Activated T-helper 1 cell treated with anti-CD3 and anti-CD28 coated beads, Interleukin-2, amount 50 U/mL, for 16 hours (primary cell): Measurements from ENCODE around the gene SLC52A3.

ENCODE experiments used
- DNase-seq, 2 donors: peaks; one replicate each; pipeline ENCODE4 v3.0.0-alpha.2; 2020; ENCODE audit warnings: low read depth in 1 of 2, low spot score in 1 of 2

The SLC52A3 gene

GRCh38 chr20:766906-767305, 1.4 kb downstream of the SLC52A3 start:
- no peak for DNase-seq

GRCh38 chr20:764255-764654, 4.0 kb downstream of the SLC52A3 start:
- DNase-seq = no peak

DNA sequence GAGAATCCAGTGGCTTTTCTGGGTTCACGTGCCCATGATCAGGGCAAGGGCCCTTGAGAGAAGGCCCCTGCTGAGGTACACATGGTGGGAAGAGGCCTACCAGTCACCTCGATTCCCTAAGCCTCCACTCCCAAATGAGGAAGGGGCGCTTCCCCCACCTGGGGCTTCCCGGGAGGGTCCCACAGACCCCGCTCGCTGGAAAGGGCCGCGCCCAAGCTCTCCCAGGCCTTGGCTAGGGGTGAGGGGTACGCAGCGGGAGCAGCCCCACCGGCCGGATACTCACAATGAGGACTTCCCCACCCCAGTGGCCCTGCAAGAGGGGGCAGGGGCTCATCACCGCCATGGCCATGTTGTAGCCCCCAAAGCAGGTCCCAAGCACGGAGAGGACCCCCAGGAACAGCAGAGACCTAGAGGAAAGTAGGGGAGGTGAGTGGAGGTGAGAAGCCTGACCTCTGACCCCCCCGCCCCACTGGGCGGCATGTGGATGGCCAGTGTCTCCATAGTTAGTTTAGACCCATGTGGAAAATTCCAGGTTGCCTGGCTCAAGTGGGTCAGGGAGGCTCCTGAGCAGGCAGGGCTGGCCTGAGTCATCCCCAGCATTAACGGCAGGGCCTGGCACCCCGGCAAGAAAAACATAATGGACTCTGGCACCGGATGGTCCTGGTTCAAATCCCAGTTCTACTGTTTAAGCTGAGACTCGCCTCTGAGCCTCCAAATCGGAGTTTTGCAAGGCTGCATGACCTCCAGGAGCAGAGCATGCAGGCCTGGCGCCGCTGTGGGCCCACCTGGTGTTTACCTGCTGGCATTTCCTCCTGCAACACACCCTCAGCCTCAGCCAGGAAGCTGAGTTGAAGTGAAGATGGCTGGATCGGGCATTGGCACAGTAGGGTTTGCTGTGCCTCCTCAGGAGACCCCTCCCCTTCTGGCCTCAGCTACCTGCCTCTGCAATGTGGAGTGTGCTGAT, 6.6 kb downstream of the SLC52A3 start:
- DNase-seq = no peak

- no peak for DNase-seq
Observed at GRCh38 chr20:760751-761417, 7.4 kb downstream of the SLC52A3 start.

DNA sequence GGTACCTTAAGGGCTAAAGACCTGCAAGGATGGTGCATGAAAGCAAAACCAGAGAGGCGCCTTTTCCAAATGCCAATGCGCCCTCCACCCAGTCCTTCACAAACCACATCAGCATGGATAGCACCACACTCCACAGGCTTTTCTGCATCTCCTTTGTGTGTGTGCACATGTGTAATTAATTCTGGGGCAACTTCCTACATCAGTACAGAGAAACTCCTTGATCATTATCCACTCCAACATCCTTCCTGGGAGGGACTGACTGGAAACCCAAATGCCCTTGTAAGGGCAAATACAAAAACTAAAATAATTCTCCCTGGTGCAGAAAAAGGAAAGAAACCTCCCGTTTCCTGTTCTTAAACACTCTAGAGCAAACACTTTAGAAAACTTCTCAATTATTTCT, 10.8 kb downstream of the SLC52A3 start:
- no peak for DNase-seq

GRCh38 chr20:755941-756340, 12.4 kb downstream of the SLC52A3 start:
- no peak for DNase-seq

DNA sequence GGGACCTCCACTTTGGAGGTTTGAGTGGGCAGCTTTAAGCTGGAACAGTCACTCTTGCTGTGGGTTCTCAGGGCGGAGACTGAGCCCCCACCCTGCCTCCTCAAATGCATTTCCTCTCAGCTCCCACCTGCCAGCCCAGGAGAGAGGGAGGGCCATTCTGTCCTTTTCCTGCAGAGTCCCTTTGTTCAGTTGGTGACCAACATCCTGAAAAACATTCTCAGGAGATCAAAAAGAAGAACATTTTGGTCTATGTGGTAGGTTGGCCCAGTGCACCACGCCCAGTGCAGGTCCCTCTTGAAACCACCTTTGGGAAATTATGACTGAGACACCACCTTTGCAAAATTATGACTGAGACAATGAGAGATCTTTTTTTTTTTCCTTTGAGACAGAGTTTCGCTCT, 13.4 kb downstream of the SLC52A3 start:
- DNase-seq = no peak

DNA sequence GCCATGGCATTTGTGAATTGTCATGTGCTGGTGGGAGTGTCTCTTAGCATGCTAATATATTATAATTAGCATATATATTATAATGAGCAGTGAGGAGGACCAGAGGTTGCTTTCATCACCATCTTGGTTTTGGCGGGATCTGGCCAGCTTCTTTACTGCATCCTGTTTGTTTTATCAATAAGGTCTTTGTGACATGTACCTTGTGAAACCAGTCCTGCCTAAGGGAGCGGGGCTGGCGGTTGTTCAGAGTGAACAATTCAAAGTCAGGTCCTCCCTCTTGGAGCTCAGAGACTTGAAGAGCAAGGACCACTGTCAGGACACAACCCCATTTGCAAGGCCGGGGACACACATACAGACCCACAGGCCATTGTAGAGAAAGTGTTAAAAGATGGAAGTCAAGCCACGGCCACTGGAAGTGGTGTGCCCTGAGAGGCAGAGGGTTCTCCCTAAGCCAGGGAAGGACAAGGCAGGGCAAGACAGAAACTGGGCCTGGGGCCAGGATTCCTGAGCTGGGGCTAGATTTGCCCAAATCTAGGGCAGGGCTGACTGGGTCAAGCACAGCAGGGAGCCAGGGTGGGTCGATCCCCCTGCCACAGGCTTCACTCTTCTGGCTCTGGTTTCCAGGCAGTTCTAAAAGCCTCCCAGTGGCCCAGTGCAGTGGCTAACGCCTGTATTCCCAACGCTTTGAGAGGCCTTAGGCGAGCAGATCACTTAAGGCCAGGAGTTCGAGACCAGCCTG, 14.2 kb downstream of the SLC52A3 start:
- no peak for DNase-seq

- DNase-seq = no peak
Observed at GRCh38 chr20:753136-753535, 15.2 kb downstream of the SLC52A3 start.

GRCh38 chr20:752291-752690, 16.0 kb downstream of the SLC52A3 start:
- no peak for DNase-seq

- no peak for DNase-seq
Observed at GRCh38 chr20:751761-752160, 16.5 kb downstream of the SLC52A3 start.

DNA sequence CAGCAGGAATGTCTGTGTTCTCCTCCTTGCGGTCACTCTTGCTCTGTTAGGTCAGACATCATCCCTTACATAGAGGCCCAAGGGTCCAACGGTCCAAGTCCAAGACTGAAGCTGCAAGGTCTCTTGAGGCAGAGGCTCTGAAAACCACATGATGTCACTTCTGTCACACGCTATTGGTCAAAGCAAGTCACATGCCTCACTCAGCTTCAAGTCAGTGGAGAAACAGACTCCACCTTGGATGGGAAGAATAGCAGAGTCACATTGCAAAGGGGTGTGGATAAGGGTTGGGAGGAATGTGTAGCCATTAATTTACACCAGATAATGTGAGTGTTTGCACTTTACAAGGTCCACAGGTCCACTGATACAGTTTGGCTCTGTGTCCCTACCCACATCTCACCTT, 17.5 kb downstream of the SLC52A3 start:
- DNase-seq = no peak

DNA sequence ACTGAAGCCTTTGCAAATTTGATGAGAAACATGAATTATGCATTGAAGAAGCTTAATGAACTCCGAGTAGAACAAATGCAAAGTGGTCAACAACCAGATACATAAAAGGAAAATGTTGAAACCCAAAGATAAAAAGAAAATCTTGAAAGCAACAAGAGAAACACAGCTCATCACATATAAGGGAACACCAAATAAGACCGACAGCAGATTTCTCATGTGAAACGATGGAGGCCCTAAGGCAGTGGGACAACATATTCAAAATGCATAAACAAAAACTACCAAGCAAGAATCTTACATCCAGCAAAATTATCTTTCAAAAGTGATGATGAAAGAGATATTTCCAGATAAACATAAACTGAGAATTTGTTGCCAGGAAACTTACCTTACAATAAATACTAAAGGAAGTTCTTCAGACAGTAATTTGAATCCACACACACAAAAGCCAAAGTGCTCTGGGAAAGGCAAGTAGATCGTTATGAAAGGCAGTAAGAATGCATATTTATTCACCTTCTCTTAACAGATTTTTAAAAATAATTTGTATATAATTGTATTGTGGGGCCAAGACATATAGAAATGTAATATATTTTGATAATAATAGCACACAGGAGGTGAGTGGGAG, 22.5 kb downstream of the SLC52A3 start:
- DNase-seq = no peak

DNA sequence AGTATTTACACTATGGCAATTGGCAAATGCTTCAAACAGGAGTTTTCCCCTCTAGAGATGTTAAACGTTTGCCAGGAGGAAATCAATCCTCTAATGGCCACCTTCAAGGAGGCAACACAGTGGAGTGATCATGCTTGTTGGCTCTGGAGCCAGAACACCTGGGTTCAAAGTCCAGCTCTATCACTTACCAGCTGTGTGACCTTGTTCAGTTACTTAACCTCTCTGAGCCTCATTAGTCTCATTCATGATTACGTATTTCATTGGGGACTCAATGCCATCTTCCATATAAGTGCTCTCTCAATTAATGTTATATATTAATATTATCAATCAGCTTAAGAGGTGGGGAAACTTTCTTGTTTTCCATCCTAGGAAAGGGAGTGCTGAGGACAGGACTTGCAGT, 26.1 kb downstream of the SLC52A3 start:
- no peak for DNase-seq

DNA sequence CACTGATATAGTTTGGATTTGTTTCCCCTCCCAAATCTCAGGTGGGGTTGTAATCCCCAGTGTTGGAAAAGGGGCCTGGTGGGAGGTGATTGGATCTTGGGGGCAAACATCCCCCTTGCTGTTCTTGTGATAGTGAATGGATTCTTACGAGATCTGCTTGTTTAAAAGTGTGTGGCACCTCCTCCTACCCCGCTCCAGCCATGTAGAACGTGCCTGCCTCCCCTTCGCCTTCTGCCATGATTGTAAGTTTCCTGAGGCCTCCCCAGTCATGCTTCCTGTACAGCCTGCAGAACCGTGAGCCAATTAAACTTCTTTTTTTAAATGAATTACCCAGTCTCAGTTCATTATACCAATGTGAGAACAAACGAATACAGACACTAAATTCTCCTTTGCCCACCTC, 26.7 kb downstream of the SLC52A3 start:
- no peak for DNase-seq

GRCh38 chr20:740162-740561, 28.1 kb downstream of the SLC52A3 start:
- no peak for DNase-seq

DNA sequence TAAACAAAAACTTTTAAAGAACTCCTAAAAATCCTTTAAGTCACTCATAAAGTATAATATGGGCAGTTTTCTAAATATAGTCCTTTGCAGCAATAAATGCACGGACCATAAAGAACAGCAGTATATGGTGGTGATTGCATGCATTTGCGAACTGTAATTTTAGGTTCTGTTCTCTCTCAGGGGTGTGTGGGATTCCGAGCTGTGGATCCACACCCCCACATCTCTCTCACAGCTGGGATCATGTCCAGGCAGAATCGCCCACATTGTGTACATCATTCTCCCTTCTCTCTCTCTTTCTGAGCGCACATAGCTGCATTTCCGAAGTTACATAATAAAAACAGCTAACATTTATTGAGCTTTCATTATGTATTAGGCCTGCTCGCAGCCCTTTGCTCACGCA, 28.6 kb downstream of the SLC52A3 start:
- DNase-seq = no peak

GRCh38 chr20:733861-734260, 34.4 kb downstream of the SLC52A3 start:
- no peak for DNase-seq

DNA sequence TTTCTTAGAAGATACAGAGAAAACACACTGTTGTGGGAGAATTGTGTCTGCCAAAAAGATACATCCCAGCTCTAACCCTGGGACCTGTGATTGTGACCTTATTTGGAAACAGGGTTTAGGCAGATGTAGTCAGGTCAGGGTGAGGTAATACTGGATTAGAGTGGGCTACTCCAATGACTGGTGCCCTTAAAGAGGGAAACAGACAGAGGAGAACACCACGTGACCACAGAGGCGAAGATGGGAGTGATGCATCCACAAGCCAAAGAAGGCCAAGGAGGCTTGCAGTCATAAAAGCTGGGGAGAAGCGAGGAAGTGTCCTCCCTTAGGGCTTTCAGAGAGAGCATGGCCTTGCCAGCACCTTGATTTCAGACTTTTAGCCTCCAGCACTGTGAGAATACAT, 35.6 kb downstream of the SLC52A3 start:
- no peak for DNase-seq

DNA sequence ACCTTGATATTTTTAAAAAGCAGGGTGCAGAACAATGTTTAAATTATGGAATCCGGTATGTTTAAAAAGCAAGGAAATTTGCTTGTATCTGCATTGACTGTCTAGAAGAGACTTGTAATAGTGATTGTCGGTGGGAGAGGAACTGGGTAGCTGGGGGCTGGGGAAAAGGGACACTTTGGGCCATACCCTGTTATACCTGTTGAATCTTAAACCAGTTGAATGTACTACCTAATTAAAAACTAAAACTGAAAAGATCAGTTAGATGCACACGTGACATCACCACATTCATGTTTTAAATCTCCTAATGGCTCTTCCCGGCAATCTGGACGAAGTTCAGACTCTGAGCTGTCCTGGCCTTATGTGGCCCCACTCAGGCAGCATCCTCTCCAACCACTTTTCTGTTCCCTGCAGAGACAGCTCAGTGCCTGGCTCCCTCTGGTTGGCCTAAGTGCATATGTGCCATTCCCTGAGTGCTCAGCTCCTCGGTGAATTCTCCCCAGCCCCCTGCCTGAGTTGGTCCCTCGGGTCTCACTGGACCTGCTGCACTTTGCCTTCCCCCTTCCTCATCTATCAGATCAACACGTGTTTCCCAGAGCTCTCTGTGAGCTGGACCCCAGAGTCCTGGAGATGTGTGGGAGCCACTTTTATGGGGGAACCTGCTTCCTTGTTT, 36.3 kb downstream of the SLC52A3 start:
- no peak for DNase-seq

- no peak for DNase-seq
Observed at GRCh38 chr20:730005-730404, 38.3 kb downstream of the SLC52A3 start.
